Neural cell (in vitro differentiated cells): ENCODE results near the gene DSCAM. TPM values are rescaled to one million over a fixed set of nuclear protein-coding genes. Genes with fewer than 3 reads are reported as not detected.

Experiments
- H2AFZ ChIP-seq: fragments of 200-600, 300-800 bp; sonication (generic), shearing (Covaris generic); 2 replicates; pipeline ENCODE4 v1.6.0; 2014; ENCODE audit warnings: low read depth, mild to moderate bottlenecking, antibody characterized with exemption, low read length, moderate library complexity
- H3F3A ChIP-seq: fragments of 200-600 bp; shearing (Covaris generic); 2 replicates; pipeline ENCODE4 v1.6.1; 2016; ENCODE audit warnings: mild to moderate bottlenecking, moderate library complexity, mixed read lengths, antibody characterized with exemption, low read length; ENCODE audit not compliant: insufficient read depth, poor library complexity, severe bottlenecking
- H3K27ac ChIP-seq: fragments of 200-600, 300-800 bp; sonication (generic), shearing (Covaris generic); 2 replicates; pipeline ENCODE4 v1.5.1; 2014; ENCODE audit warnings: mild to moderate bottlenecking, low read length, moderate library complexity
- H3K27me3 ChIP-seq: fragments of 300-800, 200-600 bp; sonication (generic), shearing (Covaris generic); 2 replicates; pipeline ENCODE4 v1.6.0; 2014; ENCODE audit warnings: mild to moderate bottlenecking, low read depth, low read length, moderate library complexity; ENCODE audit not compliant: insufficient read depth
- H3K36me3 ChIP-seq: fragments of 300-800, 200-600 bp; sonication (generic), shearing (Covaris generic); 2 replicates; pipeline ENCODE4 v1.5.1; 2014; ENCODE audit warnings: mild to moderate bottlenecking, antibody characterized with exemption, low read length, moderate library complexity; ENCODE audit not compliant: insufficient read depth
- H3K4me2 ChIP-seq: fragments of 300-800, 200-600 bp; sonication (generic), shearing (Covaris generic); 2 replicates; pipeline ENCODE4 v1.6.0; 2014; ENCODE audit warnings: mild to moderate bottlenecking, low read length
- H3K4me3 ChIP-seq: fragments of 300-800, 200-600 bp; sonication (generic), shearing (Covaris generic); 2 replicates; pipeline ENCODE4 v1.5.1; 2014; ENCODE audit warnings: mild to moderate bottlenecking, low read length, moderate library complexity
- H3K79me2 ChIP-seq: fragments of 200-600 bp; shearing (Covaris generic); replicated peaks from 2 replicates; pipeline ENCODE4 v1.6.0; 2014; ENCODE audit warnings: mild to moderate bottlenecking, low read length, moderate library complexity; ENCODE audit not compliant: insufficient read depth
- H3K9ac ChIP-seq: fragments of 300-800, 200-600 bp; sonication (generic), shearing (Covaris generic); 2 replicates; pipeline ENCODE4 v1.6.1; 2016; ENCODE audit warnings: mild to moderate bottlenecking, low read length, mixed read lengths
- H3K9me2 ChIP-seq: fragments of 200-600 bp; shearing (Covaris generic); 2 replicates; pipeline ENCODE4 v1.6.1; 2016; ENCODE audit warnings: mild to moderate bottlenecking, low read length, mixed read lengths; ENCODE audit not compliant: insufficient read depth
- H3K9me3 ChIP-seq: fragments of 200-600, 300-800 bp; sonication (generic), shearing (Covaris generic); 2 replicates; pipeline ENCODE4 v1.6.1; 2016; ENCODE audit warnings: mild to moderate bottlenecking, mixed run types, low read length, moderate library complexity, mixed read lengths
- H4K20me1 ChIP-seq: fragments of 200-600 bp; shearing (Covaris generic); 2 replicates; pipeline ENCODE4 v1.6.1; 2016; ENCODE audit warnings: mild to moderate bottlenecking, mixed run types; ENCODE audit not compliant: insufficient read depth
- EP300 ChIP-seq: fragments of 450-650 bp; conservative IDR thresholded peaks from 2 replicates; pipeline ENCODE4 v1.6.1; 2014; ENCODE audit warnings: antibody characterized with exemption, mild to moderate bottlenecking, moderate library complexity; ENCODE audit not compliant: poor library complexity, severe bottlenecking
- EZH2 ChIP-seq: fragments of 200-600, 300-800 bp; shearing (Covaris generic), sonication (generic); IDR thresholded peaks from 2 replicates; pipeline ENCODE4 v1.6.1; 2014; ENCODE audit warnings: antibody characterized with exemption, low read length, borderline replicate concordance, mild to moderate bottlenecking; ENCODE audit not compliant: insufficient read depth, poor library complexity, severe bottlenecking
- MXI1 ChIP-seq: fragments of 450-650 bp; conservative IDR thresholded peaks from 2 replicates; pipeline ENCODE4 v1.6.1; 2014; ENCODE audit warnings: antibody characterized with exemption, mild to moderate bottlenecking; ENCODE audit not compliant: poor library complexity, severe bottlenecking
- POLR2AphosphoS5 ChIP-seq: IDR thresholded peaks from 2 replicates; pipeline ENCODE4 v1.6.1; 2012
- RAD21 ChIP-seq: fragments of 450-650 bp; conservative IDR thresholded peaks from 2 replicates; pipeline ENCODE4 v1.6.1; 2014; ENCODE audit warnings: antibody characterized with exemption, mild to moderate bottlenecking, moderate library complexity
- SMC3 ChIP-seq: fragments of 450-650 bp; conservative IDR thresholded peaks from 2 replicates; pipeline ENCODE4 v1.6.1; 2014; ENCODE audit warnings: antibody characterized with exemption, mild to moderate bottlenecking, moderate library complexity; ENCODE audit not compliant: poor library complexity
- TAF1 ChIP-seq: IDR thresholded peaks from 2 replicates; pipeline ENCODE4 v1.6.1; 2012; ENCODE audit warnings: low read depth
- polyA plus RNA-seq: library from polyadenylated mRNA; depleted of rRNA; stranded (reverse); fragments of >200 nt; gene quantifications from 2 replicates; pipeline ENCODE4 v1.2.3, GENCODE V29; 2014
- TF ChIP-seq, protein P1 (sequence below): IDR thresholded peaks from 2 replicates; pipeline ENCODE4 v1.6.1; 2012; ENCODE audit warnings: borderline replicate concordance
- TF ChIP-seq, protein P2 (sequence below): fragments of 450-650 bp; IDR thresholded peaks from 2 replicates; pipeline ENCODE4 v1.5.1; 2014; ENCODE audit warnings: antibody characterized with exemption, mild to moderate bottlenecking, moderate library complexity; ENCODE audit not compliant: poor library complexity, severe bottlenecking

DSCAM gene
- polyA plus RNA-seq, 1 donor from 2014 or later, result 5.3 TPM

DNA sequence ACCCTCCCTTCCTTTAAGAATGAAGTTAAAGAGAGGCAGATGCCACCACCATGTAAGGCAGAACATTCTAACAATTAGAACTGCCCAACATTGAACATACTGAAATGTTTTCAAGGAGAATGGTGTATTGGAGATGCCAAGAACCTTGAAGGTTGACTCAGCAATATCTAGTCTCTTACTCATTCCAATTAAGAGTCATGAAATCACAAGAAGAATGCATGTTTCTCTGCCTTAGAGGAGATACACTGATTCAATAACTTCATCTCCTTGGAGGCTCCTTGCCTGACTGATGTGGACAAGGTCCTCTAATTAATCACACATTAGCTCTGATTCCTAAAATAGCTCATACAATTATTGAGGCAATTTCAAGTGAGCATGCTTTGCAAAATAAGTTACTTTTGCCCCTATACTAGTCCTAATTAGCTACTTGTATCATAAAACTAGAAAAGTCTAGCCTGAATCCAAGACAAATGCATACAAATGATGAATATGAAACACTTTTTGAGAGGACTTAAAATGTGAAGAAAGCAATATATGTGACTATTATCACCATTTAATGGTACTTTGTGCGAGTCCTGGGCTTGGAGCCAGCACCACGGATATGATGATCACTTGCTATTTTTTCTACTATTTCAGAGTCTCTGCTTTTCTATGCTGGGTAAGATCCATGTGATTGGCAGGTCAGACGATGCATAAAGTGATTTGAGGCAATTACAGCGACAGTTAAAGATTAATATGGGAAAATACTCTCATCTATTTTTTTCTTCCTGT lies 114.5 kb downstream of the DSCAM start:
- Histone ChIP-seq H3F3A (peaks cover 6% of the 10 kb centered on the region), H4K20me1 (no peaks in the 10 kb centered on the region), H2AFZ (no peak overlapping the region), H3K36me3 (no peaks in the 10 kb centered on the region), H3K27me3 (no peaks in the 10 kb centered on the region), H3K9ac (no peak overlapping the region), H3K4me2 (no peak overlapping the region), H3K4me3 (peak overlapping the region; percentile 17), H3K9me2 (no peaks in the 10 kb centered on the region), H3K27ac (peak overlapping the region; percentile 28), H3K9me3 (no peaks in the 10 kb centered on the region), H3K79me2 (no peaks in the 10 kb centered on the region)
- TF ChIP-seq POLR2AphosphoS5, result peak; percentile 39
- no peak for TF ChIP-seq SMC3

DNA sequence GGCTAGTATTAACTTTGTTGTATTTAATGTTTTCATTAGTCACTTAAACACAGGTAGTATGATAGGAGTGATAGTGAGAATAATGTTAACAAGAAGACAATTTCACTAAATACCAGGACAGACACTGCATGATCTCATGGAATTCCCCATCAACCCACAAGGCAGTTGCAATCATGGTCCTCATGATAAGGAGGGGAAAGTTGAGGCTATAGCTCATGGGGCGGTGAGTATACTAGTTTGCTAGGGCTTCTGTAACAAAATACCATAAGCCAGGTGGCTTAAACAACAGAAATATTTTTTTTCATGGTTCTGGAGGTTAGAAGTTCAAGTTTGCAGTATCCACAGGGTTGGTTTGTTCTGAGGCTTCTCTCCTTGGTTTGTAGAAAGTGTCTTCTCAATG lies 115.8 kb downstream of the DSCAM start:
- no peak overlapping the region for H3K9ac ChIP-seq
- TF ChIP-seq, protein P1, sequence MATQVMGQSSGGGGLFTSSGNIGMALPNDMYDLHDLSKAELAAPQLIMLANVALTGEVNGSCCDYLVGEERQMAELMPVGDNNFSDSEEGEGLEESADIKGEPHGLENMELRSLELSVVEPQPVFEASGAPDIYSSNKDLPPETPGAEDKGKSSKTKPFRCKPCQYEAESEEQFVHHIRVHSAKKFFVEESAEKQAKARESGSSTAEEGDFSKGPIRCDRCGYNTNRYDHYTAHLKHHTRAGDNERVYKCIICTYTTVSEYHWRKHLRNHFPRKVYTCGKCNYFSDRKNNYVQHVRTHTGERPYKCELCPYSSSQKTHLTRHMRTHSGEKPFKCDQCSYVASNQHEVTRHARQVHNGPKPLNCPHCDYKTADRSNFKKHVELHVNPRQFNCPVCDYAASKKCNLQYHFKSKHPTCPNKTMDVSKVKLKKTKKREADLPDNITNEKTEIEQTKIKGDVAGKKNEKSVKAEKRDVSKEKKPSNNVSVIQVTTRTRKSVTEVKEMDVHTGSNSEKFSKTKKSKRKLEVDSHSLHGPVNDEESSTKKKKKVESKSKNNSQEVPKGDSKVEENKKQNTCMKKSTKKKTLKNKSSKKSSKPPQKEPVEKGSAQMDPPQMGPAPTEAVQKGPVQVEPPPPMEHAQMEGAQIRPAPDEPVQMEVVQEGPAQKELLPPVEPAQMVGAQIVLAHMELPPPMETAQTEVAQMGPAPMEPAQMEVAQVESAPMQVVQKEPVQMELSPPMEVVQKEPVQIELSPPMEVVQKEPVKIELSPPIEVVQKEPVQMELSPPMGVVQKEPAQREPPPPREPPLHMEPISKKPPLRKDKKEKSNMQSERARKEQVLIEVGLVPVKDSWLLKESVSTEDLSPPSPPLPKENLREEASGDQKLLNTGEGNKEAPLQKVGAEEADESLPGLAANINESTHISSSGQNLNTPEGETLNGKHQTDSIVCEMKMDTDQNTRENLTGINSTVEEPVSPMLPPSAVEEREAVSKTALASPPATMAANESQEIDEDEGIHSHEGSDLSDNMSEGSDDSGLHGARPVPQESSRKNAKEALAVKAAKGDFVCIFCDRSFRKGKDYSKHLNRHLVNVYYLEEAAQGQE, result no peak
- TF ChIP-seq EP300, result no peak
- no peak for TF ChIP-seq TAF1
- no peak for TF ChIP-seq SMC3
- no peak for TF ChIP-seq EZH2
- TF ChIP-seq, protein P2, sequence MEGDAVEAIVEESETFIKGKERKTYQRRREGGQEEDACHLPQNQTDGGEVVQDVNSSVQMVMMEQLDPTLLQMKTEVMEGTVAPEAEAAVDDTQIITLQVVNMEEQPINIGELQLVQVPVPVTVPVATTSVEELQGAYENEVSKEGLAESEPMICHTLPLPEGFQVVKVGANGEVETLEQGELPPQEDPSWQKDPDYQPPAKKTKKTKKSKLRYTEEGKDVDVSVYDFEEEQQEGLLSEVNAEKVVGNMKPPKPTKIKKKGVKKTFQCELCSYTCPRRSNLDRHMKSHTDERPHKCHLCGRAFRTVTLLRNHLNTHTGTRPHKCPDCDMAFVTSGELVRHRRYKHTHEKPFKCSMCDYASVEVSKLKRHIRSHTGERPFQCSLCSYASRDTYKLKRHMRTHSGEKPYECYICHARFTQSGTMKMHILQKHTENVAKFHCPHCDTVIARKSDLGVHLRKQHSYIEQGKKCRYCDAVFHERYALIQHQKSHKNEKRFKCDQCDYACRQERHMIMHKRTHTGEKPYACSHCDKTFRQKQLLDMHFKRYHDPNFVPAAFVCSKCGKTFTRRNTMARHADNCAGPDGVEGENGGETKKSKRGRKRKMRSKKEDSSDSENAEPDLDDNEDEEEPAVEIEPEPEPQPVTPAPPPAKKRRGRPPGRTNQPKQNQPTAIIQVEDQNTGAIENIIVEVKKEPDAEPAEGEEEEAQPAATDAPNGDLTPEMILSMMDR, result no peak
- no peak for TF ChIP-seq MXI1
- TF ChIP-seq POLR2AphosphoS5, result no peak
- TF ChIP-seq RAD21, result no peak

More for the DNA sequence above, 115.8 kb downstream of the DSCAM start:
- Histone ChIP-seq H3K9me2 (no peaks in the 10 kb centered on the region), H3K36me3 (no peaks in the 10 kb centered on the region), H4K20me1 (no peaks in the 10 kb centered on the region), H3K9me3 (no peaks in the 10 kb centered on the region), H3K27me3 (no peaks in the 10 kb centered on the region), H3F3A (peaks cover 6% of the 10 kb centered on the region), H3K4me3 (no peak overlapping the region), H3K27ac (no peak overlapping the region), H3K4me2 (no peak overlapping the region), H3K79me2 (no peaks in the 10 kb centered on the region), H2AFZ (no peak overlapping the region)
